LHCN-M2 (cell line): ENCODE results near the gene FANCF. TPM values are rescaled to one million over a fixed set of nuclear protein-coding genes. Genes with fewer than 3 reads are reported as not detected.
A peak's percentile ranks its signal among the peaks of the same experiment; 100 is the strongest.

Source experiments
- DNase-seq: peaks from one replicate; pipeline ENCODE4 v3.0.0-alpha.2; 2012; ENCODE audit warnings: low read depth
- total RNA-seq: library from RNA; depleted of rRNA; stranded (reverse); fragments of >200 nt; gene quantifications from 2 replicates; pipeline ENCODE4 v1.2.3, GENCODE V29; 2014; rRNA removed

The FANCF gene
- total RNA-seq, 1 experiment from 2014 or later: 8.6 TPM

GRCh38 chr11:22626573-22627239 is 1.1 kb upstream of the FANCF start:
- DNase-seq: no peak

DNA sequence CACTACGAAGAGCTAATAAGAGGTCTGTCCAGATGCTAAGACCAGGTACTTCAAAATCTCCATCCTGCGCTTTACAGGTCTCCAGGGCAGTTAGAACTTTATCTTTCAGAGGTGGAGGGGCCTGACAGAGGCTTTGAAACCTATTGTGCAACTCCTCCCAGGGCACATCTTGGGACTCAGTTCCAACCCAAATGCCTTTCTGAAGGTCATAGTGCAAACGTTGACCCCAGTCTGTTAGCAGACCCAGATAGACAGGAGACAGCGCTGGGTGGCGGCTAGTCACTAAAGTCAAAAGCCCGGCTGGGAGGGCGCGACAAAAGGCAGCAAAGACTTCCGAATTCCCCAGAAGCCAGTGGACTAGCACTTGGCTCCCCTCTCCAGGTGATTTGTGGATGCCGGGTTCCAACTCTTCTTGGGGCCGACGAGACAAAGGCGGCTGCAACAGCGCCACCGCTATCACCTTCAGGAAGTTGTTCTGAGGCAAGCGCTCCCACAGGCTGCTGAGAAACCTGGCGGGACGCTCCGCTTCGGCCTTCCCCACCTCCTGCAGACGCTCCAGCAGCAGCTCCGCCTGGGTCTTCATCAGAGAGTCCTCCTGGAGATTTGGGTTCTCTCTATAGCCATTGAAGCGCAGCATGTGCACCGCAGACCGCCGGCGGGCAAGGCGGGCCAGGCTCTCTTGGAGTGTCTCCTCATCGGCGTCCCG is 728 bp downstream of the FANCF start:
- peak; percentile 44 for DNase-seq

- DNase-seq: no peak
These were observed 7.8 kb downstream of the FANCF start for GRCh38 chr11:22617868-22618267.

GRCh38 chr11:22603933-22604332 is 21.7 kb downstream of the FANCF start:
- no peak for DNase-seq

DNA sequence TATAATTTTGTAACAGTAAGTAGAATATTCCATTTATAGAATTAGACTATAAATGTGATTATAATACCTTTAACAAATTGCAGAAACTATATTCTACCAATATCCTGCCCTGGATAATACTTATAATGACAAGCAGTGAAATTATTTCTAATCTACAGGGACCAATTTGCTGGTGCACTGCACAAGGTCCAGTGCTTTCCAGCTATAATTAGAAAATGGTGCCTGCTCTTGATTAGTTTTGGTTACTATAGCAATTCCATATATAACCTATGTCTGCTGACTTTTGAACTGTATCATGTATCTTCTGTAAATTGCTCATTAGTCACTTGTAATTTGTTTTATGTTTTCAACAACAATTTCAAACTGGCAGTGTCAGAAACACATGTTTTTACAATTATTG is 23.1 kb downstream of the FANCF start:
- no peak for DNase-seq

DNA sequence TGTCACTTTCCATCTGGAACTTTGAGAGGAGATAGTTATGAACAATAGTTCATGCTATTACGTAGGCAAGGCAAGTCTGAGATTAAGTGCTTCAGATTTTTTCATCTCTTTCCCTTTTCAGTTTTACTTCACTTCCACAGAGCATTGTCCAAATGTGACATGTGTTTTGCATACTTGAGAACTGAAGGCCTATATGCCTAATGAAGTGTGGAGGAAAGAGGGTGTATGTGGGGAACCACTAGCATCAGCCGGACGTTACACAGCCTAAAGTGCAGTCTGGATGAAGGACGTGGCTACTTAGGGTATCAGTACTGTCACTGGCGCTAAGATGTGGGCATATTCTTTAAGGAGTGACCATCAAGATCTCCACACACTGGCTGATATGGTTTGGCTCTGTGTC is 26.2 kb downstream of the FANCF start:
- DNase-seq: no peak

DNA sequence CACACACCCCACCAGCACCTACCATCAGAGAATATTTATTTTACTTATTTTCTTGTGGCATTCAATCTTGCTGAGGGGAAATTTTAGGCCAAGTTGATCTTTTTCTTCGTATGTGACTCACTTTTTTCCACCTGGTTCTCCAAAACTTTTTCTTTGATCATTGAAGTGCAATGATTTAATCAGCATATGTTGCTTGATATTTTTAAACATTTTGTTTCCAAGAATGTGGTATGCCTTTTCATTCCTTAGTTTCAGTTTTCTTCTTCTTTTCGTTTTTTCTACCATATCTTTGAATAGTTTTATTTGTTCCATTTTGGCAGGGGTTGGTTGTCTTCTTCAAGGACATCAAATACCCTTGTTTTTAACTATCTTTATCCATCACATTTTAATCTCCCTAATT is 28.6 kb downstream of the FANCF start:
- no peak for DNase-seq

DNA sequence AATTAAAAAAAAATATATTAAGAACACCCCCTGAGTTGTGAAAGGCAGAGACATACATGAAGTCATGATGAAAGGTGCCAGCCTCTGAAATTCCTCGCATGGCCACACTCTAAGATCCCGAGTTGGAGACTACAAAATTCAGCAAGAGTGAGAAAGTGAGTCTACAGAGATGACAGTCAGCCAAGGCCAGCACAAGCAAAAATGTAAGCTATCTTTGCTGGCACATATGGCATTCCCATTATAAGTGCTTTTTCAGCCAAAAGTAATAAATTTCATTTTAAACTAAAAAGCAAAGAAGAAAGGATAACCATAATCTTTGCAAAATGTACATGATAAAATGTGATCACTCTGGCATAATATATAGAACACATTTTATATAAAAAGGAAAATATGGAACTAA is 40.6 kb downstream of the FANCF start:
- DNase-seq: no peak

DNA sequence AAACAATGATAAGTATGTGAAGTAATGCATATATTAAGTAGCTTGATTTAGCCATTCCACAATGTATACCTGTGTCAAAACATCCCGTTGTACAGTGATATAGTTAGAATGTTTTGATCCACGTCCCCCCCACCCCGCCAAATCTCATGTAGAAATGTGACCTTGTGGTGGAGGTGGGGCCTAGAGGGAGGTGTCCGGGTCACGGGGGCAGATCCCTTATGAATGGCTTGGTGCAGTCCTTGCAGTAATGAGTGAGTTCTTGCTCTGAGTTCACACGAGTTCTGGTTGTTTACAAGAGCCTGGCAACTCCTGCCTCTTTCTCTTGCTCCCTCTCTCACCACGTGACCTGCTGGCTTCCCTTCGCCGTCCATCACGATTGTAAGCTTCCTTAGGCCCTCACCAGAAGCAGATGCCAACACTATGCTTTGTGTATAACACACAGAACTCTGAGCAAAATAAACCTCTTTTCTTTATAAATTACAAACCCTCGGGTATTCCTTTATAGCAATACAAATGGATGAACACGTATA is 41.6 kb downstream of the FANCF start:
- DNase-seq: no peak

- no peak for DNase-seq
These were observed 43.5 kb downstream of the FANCF start for GRCh38 chr11:22582151-22582410.

DNA sequence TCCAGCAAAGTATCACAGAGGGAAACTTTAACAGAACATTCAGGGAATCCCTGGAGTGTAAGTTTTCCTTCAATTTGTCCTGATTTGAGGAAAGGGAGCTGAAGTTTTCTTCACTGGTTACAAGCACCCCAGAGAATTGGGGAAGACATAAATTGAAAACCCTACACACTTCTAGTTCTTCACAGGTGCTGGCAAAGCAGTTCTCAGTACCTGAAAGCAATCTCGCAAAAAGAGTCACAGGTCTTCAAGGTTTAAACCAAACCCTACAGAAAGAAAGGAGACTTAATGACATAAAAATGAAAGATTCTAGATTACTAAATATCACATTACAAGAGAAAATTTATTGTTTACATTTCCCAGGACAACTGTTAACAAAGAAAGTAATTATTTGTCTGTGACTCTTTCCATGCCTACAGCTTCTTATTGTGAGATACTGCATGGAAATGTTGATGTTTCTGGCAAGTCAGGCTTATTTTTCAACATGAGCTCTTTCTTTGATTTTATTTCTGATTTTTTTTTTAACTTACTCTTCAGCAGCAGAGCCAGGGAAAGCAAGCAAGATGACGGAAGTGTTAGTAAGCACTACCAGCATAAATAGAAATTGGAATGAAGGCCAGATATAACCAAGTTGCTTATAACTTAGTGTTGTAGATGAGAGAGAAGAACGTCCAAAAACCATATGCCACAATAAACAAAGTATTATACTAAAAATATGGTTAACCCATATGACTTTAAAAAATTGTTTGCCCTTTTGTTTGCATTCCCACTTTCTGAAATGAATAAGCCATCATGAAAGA is 44.1 kb downstream of the FANCF start:
- DNase-seq: no peak

- DNase-seq: no peak
These were observed 47.8 kb downstream of the FANCF start for GRCh38 chr11:22577854-22578253.

Other genes starting within 250 kb of the FANCF start
- gene GAS2, start 40.8 kb upstream of the FANCF start, total RNA-seq: 0.40 and 1.6 TPM in 2 replicates
- gene SVIP, start 204.0 kb upstream of the FANCF start, total RNA-seq: 10.2 and 10.6 TPM in 2 replicates
- not detected in 2 replicates for gene CCDC179, start 234.7 kb upstream of the FANCF start, total RNA-seq